Tibial nerve (tissue), 4 donors: ENCODE data around the gene IMPG2. TPM values are rescaled to one million over a fixed set of nuclear protein-coding genes. Genes with fewer than 3 reads are reported as not detected.

Experiments used
- DNase-seq, 2 donors: peaks; one replicate each; pipeline ENCODE4 v3.0.0-alpha.2; 2019; ENCODE audit warnings: low spot score in 2 of 2
- H3K27ac ChIP-seq, 4 donors: fragments of 200-600 bp; sonication (generic) in 3 of 4; one replicate each; pipeline ENCODE4 v1.5.1; 2017 to 2019; ENCODE audit warnings: mild to moderate bottlenecking in 1 of 4
- H3K27me3 ChIP-seq, 2 donors: fragments of 200-600 bp; sonication (generic) in 1 of 2; one replicate each; pipeline versions ENCODE4 v1.5.1 to v1.6.0; 2017 to 2019
- H3K36me3 ChIP-seq, 3 donors: fragments of 200-600 bp; sonication (generic); one replicate each; pipeline ENCODE4 v1.5.1; 2018 to 2019
- H3K4me1 ChIP-seq, 4 donors: fragments of 200-600 bp; sonication (generic) in 3 of 4; one replicate each; pipeline ENCODE4 v1.5.1; 2017 to 2019
- H3K4me3 ChIP-seq, 4 donors: fragments of 200-600 bp; sonication (generic) in 3 of 4; one replicate each; pipeline ENCODE4 v1.5.1; 2017 to 2019; ENCODE audit warnings: mild to moderate bottlenecking in 1 of 4, moderate library complexity in 1 of 4
- H3K9me3 ChIP-seq, 4 donors: fragments of 200-600 bp; sonication (generic) in 3 of 4; one replicate each; pipeline ENCODE4 v1.5.1; 2017 to 2019
- CTCF ChIP-seq, 5 experiments: fragments of 200-600 bp in 3 of 5; fragments of 450-650 bp in 2 of 5; sonication (generic) in 3 of 5; IDR thresholded peaks; one replicate each; pipeline ENCODE4 v1.5.1; 2016 to 2019; ENCODE audit warnings: antibody characterized with exemption in 5 of 5, mild to moderate bottlenecking in 3 of 5, moderate library complexity in 2 of 5
- EP300 ChIP-seq, 2 donors: sonication (generic); formaldehyde crosslinking; IDR thresholded peaks; one replicate each; pipeline ENCODE4 v1.6.1; 2017; ENCODE audit warnings: antibody characterized with exemption in 2 of 2, mild to moderate bottlenecking in 1 of 2
- POLR2A ChIP-seq, 2 donors: fragments of 450-650 bp; IDR thresholded peaks; one replicate each; pipeline ENCODE4 v1.6.1; 2017; ENCODE audit warnings: antibody characterized with exemption in 2 of 2, mild to moderate bottlenecking in 2 of 2, moderate library complexity in 2 of 2
- WGBS, 2 donors: methylation state at CpG; one replicate each; pipeline ENCODE4 v1.1.5; 2018; 5-methylcytosine and 5-hydroxymethylcytosine counted together
- total RNA-seq, 4 donors: library from RNA; depleted of rRNA; stranded (reverse); fragments of >200 nt; gene quantifications; one replicate each; pipeline ENCODE4 v1.1.0, GENCODE V29; 2016

IMPG2 gene
- total RNA-seq, 4 donors from 2014 or later = under 0.01 to 0.22 (median 0.20) TPM

GRCh38 chr3:101204246-101204645 lies 116.1 kb downstream of the IMPG2 start:
- no peak for TF ChIP-seq EP300 (IDR thresholded peaks at IDR 0.05)
- TF ChIP-seq CTCF (IDR thresholded peaks at IDR 0.05) = no peak
- no peak for TF ChIP-seq POLR2A (IDR thresholded peaks at IDR 0.05)
- WGBS, 2 donors = 52 to 61% methylated on average over 2 of the region's 2 CpGs
- Histone ChIP-seq H3K9me3 (no peaks in the 10 kb centered on the region), H3K4me3 (no peak overlapping the region), H3K36me3 (no peaks in the 10 kb centered on the region), H3K4me1 (peaks cover 0 to 13% (median 0%) of the 10 kb centered on the region in 4 donors), H3K27me3 (no peaks in the 10 kb centered on the region), H3K27ac (no peak overlapping the region)
- no peak for DNase-seq

GRCh38 chr3:101203411-101203810 lies 117.0 kb downstream of the IMPG2 start:
- TF ChIP-seq EP300 (IDR thresholded peaks at IDR 0.05) = no peak
- no peak for TF ChIP-seq POLR2A (IDR thresholded peaks at IDR 0.05)
- TF ChIP-seq CTCF (IDR thresholded peaks at IDR 0.05) = no peak
- H3K27ac ChIP-seq = no peak overlapping the region
- WGBS, 2 donors = 79 to 84% methylated on average over 5 of the region's 5 CpGs

GRCh38 chr3:101202640-101203039 lies 117.7 kb downstream of the IMPG2 start:
- 60 to 66% methylated on average over 1 of the region's 1 CpG for WGBS, 2 donors
- no peak for TF ChIP-seq EP300 (IDR thresholded peaks at IDR 0.05)
- no peak for TF ChIP-seq POLR2A (IDR thresholded peaks at IDR 0.05)
- Histone ChIP-seq H3K27ac (no peak overlapping the region), H3K4me1 (peaks cover 0 to 13% (median 0%) of the 10 kb centered on the region in 4 donors), H3K36me3 (no peaks in the 10 kb centered on the region), H3K9me3 (no peaks in the 10 kb centered on the region), H3K27me3 (no peaks in the 10 kb centered on the region), H3K4me3 (no peak overlapping the region)
- no peak for DNase-seq

More at GRCh38 chr3:101203411-101203810, 117.0 kb downstream of the IMPG2 start:
- H3K36me3 ChIP-seq = no peaks in the 10 kb centered on the region
- H3K4me1 ChIP-seq = peaks cover 0 to 13% (median 0%) of the 10 kb centered on the region in 4 donors
- H3K4me3 ChIP-seq = no peak overlapping the region
- no peaks in the 10 kb centered on the region for H3K27me3 ChIP-seq
- H3K9me3 ChIP-seq = no peaks in the 10 kb centered on the region
- DNase-seq = no peak

- Histone ChIP-seq H3K4me1 (peaks cover 0 to 13% (median 0%) of the 10 kb centered on the region in 4 donors), H3K36me3 (no peaks in the 10 kb centered on the region), H3K27me3 (no peaks in the 10 kb centered on the region), H3K27ac (no peak overlapping the region), H3K4me3 (no peak overlapping the region), H3K9me3 (no peaks in the 10 kb centered on the region)
- WGBS, 2 donors = 32 to 41% methylated on average over 3 of the region's 3 CpGs
- TF ChIP-seq EP300 (IDR thresholded peaks at IDR 0.05) = peak in 1 of 2 donors; percentile 22
- TF ChIP-seq CTCF (IDR thresholded peaks at IDR 0.05) = no peak
- DNase-seq = no peak
Observed at GRCh38 chr3:101200461-101200860, 119.9 kb downstream of the IMPG2 start.

GRCh38 chr3:101195951-101196713 lies 124.2 kb downstream of the IMPG2 start:
- WGBS, 2 donors = 44 to 45% methylated on average over 6 of the region's 6 CpGs
- Histone ChIP-seq H3K4me1 (peaks cover 0 to 10% (median 0%) of the 10 kb centered on the region in 4 donors), H3K4me3 (no peak overlapping the region), H3K9me3 (no peaks in the 10 kb centered on the region), H3K36me3 (no peaks in the 10 kb centered on the region), H3K27me3 (no peaks in the 10 kb centered on the region), H3K27ac (peak overlapping the region in 1 of 4 donors; percentile 44)
- peak in 1 of 2 donors; percentile 61 for DNase-seq
- TF ChIP-seq POLR2A (IDR thresholded peaks at IDR 0.05) (no peak), EP300 (IDR thresholded peaks at IDR 0.05) (peak in 1 of 2 donors; percentile 24), CTCF (IDR thresholded peaks at IDR 0.05) (peak; percentile 27 to 78 (median 42))
